GM20000 (cell line): ENCODE results near the gene KLK1.

Experiments used
- DNase-seq: peaks from one replicate; pipeline ENCODE4 v3.0.0; 2012; ENCODE audit warnings: low spot score
- TF ChIP-seq, protein P1 (sequence below): IDR thresholded peaks from 2 replicates; pipeline ENCODE4 v1.5.1; 2012; ENCODE audit warnings: mild to moderate bottlenecking, control low read depth; ENCODE audit errors: extremely low read depth, missing control alignments

Gene KLK1

GRCh38 chr19:50830266-50831025 is 6.9 kb upstream of the KLK1 start:
- no peak for DNase-seq
- TF ChIP-seq, protein P1, sequence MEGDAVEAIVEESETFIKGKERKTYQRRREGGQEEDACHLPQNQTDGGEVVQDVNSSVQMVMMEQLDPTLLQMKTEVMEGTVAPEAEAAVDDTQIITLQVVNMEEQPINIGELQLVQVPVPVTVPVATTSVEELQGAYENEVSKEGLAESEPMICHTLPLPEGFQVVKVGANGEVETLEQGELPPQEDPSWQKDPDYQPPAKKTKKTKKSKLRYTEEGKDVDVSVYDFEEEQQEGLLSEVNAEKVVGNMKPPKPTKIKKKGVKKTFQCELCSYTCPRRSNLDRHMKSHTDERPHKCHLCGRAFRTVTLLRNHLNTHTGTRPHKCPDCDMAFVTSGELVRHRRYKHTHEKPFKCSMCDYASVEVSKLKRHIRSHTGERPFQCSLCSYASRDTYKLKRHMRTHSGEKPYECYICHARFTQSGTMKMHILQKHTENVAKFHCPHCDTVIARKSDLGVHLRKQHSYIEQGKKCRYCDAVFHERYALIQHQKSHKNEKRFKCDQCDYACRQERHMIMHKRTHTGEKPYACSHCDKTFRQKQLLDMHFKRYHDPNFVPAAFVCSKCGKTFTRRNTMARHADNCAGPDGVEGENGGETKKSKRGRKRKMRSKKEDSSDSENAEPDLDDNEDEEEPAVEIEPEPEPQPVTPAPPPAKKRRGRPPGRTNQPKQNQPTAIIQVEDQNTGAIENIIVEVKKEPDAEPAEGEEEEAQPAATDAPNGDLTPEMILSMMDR: no peak

DNA sequence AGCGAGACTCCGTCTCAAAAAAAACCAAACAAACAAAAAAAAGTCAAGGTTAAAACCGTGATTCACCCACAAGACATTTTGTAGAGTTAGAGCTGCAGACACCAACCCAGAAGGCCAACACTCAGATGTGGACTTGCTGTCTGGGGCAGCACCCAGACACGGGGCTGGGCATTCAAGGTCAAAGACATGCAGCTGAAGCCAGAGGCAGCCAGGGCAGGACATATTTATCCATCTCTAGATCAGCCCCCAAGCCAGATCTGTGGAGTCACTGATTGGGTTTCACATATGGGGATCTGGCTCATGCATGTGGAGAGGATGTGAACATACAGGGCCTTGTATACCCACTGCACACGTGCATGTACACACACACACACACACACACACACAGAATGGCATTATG is 6.2 kb upstream of the KLK1 start:
- no peak for DNase-seq
- TF ChIP-seq, protein P1: no peak

- TF ChIP-seq, protein P1: no peak
- no peak for DNase-seq
Measured at GRCh38 chr19:50827476-50827875, 3.9 kb upstream of the KLK1 start.

DNA sequence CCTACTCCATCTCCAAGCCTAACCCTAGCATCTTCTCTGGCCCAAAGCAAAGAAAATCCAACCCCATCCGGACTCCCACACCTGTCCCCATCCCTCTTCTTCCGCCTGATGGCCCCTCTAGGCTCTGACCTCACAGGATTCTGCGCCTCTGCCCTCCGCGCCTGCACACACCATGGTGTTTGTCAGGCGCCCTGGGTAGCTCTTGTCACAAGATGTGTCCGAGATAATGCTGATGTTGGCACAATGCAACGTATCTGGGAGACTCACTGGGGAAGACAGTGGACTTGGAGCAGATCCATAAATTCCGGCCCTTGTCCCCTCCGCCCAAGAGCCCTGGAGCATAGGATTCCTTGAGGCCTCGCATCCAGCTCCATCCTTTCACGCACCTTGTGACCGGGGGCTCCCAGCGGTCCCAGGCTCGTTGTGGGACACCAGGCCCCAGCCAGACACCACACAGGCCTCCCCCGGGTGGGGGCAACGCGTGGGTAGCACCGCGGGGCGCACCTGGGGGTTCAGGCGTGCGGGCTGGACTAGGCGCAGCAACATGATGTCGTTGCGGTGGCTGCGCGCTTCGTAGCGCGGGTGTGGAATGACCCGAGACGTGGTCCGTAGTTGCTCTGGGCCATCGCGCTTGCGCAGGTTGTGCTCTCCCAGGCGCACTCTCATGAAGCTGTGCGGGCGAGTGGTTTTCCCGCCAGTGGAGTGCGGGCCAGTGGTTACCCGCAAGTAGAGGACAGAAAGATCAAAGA is 3.1 kb upstream of the KLK1 start:
- TF ChIP-seq, protein P1: no peak
- DNase-seq: no peak

DNA sequence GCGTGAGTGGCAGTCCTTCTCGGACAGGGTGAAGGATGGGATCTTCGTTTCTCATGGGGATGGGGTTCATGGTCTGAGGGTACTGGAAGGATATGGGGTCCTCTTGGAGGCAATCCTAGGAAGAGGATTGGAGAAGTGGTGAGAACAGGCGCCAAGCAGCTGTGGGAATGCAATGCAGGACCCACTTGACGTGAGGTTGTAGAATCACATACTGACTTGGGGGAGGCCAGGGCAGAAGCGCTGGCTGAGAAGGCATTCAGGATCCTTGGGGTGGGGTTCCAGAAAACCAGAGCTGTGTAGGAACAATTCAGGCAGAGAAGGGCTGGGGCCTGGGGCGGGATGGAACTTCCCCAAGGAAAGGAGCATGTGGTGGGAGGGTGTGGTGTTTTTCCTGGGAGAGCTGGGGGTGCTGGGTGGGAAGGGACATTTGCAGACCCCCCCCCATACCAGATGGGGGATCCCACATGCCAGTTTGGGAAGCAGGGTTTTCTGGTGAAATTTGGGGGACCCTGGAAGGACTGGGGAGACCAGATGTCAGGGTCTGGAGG is 852 bp downstream of the KLK1 start:
- TF ChIP-seq, protein P1: no peak

DNA sequence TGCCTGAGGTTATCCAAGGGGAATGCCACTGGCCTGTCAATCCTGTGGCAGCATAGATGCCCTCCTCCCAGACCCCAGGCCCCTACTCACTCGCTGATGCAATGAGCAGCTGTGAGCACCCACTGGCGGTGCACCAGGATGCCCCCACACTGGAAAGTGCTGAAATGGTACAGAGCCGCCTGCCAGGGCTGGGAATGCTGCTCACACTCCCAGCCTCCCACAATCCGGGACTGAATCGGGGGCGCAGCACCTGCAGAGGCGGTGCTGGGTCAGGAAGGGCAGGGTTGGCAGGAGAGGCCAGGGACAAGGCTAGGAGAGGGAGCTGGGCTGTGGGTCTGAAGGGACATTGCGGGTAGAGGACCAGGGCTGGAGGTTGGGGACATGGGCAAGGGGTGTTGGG is 2.0 kb downstream of the KLK1 start:
- TF ChIP-seq, protein P1: no peak
- no peak for DNase-seq

More for the DNA sequence above, 852 bp downstream of the KLK1 start:
- no peak for DNase-seq

- no peak for DNase-seq
- TF ChIP-seq, protein P1: no peak
Measured at GRCh38 chr19:50821248-50821612, 2.4 kb downstream of the KLK1 start.
